GM19455 (cell line): ENCODE data around the gene FOXP4.

Experiments
- ATAC-seq: cut with Tn5 transposase; IDR thresholded peaks from one replicate; pipeline ENCODE4 v1.9.1; 2021; ENCODE audit not compliant: unreplicated experiment

Gene FOXP4

DNA sequence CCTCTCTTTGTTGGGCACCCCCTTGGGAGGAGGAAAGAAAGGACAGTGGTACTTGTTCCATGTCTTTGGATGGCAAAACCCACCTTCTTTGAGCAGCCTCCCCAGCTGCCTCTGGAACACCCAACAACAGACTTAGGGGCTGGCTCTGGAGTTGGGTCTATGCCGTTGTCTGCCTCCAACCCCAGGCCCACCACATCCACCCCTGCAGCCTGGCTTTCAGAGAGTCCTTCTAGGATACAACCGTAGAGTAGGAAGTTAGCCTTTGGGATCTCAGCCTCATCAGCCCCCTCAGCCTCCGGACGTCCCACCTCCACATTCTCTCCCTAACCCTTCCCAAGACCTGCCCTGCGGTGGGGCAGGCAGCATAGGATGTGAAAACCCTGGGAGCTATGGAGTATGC, 36.4 kb downstream of the FOXP4 start:
- ATAC-seq = no peak

GRCh38 chr6:41583565-41583964, 37.4 kb downstream of the FOXP4 start:
- no peak for ATAC-seq

GRCh38 chr6:41584205-41584604, 38.0 kb downstream of the FOXP4 start:
- no peak for ATAC-seq

- ATAC-seq = no peak
These were observed 38.6 kb downstream of the FOXP4 start for GRCh38 chr6:41584668-41585205.

- no peak for ATAC-seq
These were observed 39.4 kb downstream of the FOXP4 start for GRCh38 chr6:41585605-41586004.

- ATAC-seq = no peak
These were observed 40.2 kb downstream of the FOXP4 start for GRCh38 chr6:41586252-41587007.

GRCh38 chr6:41587131-41587879, 41.1 kb downstream of the FOXP4 start:
- ATAC-seq = no peak

DNA sequence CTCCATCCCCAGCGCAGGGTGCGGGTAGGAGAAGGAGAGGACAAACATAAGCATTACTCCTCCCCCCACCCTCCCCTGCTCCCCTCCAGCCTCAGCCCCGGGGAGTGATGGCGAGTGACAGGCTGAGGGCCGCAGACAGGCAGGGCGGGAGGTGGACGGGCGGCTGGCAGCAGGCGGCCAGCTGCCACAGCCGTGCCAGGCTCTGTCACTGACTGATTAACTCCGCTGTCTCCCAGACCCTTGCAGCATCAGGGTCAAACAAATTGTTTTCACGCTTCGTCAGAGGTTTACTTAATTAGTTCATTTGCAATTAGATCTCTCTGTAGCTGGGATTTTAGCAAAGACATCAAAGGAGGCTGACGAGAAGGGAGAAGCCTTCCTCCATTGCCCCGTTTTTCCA, 41.9 kb downstream of the FOXP4 start:
- ATAC-seq = no peak

GRCh38 chr6:41589223-41589622, 43.0 kb downstream of the FOXP4 start:
- no peak for ATAC-seq

DNA sequence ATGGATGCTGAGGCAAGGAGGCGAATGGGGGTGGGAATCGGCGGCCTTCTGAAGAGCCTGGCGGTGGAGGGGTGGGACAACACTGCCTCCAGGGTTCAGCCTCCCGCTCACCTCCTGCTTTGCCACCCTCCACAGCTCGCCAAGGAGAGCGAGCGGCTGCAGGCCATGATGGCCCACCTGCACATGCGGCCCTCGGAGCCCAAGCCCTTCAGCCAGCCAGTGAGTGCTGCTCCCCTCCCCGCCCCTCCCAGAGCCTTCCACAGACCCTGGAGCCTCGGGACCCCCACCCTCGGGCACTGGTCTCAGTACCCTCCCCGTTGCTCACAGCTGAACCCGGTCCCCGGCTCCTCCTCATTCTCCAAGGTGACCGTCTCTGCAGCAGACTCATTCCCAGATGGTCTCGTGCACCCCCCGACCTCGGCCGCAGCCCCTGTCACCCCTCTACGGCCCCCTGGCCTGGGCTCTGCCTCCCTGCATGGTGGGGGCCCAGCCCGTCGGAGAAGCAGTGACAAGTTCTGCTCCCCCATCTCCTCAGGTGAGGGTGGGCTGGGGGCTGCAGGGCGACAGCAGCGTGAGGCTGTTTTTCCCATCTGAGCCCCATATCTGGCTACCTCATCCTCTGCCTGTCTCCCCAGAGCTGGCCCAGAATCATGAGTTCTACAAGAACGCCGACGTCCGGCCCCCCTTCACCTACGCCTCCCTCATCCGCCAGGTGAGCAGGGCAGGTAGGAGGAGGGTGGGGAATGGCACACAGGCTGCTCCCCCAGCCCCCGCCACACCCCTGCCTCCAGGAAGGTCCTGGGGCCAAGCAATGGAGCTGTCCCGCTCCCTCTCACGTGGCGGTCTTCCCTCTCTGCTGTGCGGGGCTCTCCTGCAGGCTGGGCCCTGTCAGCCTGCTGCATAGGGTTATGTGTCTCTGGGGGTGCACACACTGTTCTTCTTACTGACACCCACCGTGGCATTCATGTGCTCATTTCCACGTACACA, 43.7 kb downstream of the FOXP4 start:
- no peak for ATAC-seq

DNA sequence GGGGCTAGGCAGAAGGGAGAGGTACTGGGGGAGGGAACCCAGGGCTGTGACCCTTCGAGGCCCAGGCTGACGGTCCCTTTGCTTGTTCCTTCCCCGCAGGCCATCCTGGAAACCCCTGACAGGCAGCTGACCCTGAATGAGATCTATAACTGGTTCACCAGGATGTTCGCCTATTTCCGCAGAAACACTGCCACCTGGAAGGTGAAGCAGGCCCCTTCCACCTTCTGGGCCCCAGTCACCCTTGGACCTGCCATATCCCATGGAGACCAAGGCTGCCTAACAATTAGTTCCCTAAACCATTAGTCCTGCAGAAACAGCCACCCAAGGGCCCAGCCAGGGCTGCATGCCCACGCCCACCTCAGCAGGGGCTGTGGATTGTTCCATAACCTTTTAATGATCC, 44.9 kb downstream of the FOXP4 start:
- no peak for ATAC-seq

DNA sequence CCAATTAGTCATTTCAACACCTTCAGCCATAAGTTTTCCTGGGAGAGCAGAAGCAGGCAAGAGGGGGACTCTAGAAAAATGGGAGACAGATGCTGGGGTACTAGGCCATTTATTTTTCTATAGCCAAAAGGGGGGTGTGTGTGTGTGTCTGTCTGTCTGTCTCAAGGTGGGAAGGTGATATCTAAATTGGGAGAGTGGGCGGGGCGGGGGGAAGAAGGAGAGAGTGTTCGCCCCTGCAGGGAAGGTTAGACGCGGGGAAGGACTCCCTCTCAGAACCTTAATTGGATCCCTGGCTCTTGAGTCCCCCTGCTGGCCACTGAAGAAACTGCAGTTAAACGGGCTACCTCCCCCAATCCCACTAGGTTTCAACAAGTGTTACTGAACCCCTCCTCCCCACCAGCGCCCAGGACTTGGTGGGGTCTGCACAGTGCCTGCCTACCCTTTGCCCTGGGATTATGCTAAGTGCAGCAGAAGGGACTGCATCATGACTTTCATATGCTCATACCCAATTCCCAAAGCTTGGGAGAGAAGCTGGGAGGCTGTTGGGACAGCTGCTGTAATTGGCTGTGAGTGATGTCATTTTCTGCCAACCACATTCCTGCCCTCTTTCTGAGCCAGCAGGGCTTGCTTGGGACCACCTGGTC, 45.8 kb downstream of the FOXP4 start:
- ATAC-seq = no peak

GRCh38 chr6:41593406-41593805, 47.2 kb downstream of the FOXP4 start:
- ATAC-seq = no peak

- ATAC-seq = no peak
These were observed 47.7 kb downstream of the FOXP4 start for GRCh38 chr6:41593839-41594238.

- no peak for ATAC-seq
These were observed 48.1 kb downstream of the FOXP4 start for GRCh38 chr6:41594326-41594725.

GRCh38 chr6:41594766-41595165, 48.6 kb downstream of the FOXP4 start:
- ATAC-seq = no peak

DNA sequence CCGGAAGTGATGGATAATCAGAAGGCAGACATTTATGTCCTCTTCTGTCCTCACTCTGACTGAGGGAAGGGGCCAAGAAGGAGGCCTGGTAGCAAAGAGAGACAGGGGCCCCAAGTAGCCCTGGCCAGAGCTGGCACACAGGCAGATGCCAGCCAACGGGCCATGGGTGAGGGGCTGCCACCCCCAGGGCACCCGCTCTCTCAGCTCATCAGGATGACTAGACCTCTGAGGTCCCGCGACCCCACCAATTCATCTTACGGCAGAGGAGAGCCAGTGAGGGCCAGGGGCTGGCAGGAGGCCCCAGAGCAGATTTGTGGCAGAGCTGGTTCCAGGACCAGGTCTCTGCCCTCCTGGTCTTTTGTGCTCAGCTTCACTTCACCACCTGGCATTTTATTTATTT, 49.0 kb downstream of the FOXP4 start:
- no peak for ATAC-seq

GRCh38 chr6:41596096-41596685, 50.0 kb downstream of the FOXP4 start:
- ATAC-seq = no peak

DNA sequence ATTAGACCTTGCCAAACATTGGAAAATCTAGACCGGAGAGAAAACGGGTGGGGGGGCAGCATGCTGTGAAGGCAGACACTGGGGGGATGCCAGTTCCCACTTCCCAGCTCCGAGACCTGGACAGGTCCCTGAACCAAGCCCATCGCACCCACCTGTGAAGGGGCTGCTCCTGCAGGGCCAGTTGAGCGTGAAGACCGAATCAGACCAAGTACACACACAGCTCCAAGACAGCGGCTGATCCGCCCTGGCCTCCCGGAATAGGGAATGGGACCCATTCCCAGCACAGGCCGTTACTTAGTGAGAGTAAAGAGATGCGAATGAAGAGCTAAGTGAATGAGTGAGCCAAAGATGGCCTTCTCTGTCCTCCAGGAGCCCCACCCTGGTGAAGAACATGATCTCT, 50.6 kb downstream of the FOXP4 start:
- no peak for ATAC-seq
